H9 (cell line): ENCODE measurements around the gene CCDC134. TPM values are rescaled to one million over a fixed set of nuclear protein-coding genes. Genes with fewer than 3 reads are reported as not detected.

ENCODE experiments used
- DNase-seq: peaks from one replicate; pipeline ENCODE4 v3.0.0-alpha.2; 2017
- H2AFZ ChIP-seq: one replicate; pipeline ENCODE4 v1.6.1; 2013; ENCODE audit warnings: mild to moderate bottlenecking, low read length, control low read depth, moderate library complexity
- H2AK5ac ChIP-seq: 2 replicates; pipeline ENCODE4 v1.6.1; 2013; ENCODE audit warnings: low read length, control low read depth, mixed read lengths; ENCODE audit not compliant: insufficient read length
- H2BK120ac ChIP-seq: one replicate; pipeline ENCODE4 v1.6.1; 2013; ENCODE audit warnings: low read depth, mild to moderate bottlenecking, low read length, control low read depth, inconsistent platforms; ENCODE audit not compliant: poor library complexity, severe bottlenecking
- H2BK12ac ChIP-seq: 2 replicates; pipeline ENCODE4 v1.6.1; 2013; ENCODE audit warnings: low read length, control low read depth, mixed read lengths, low read depth; ENCODE audit not compliant: insufficient read length
- H2BK15ac ChIP-seq: 2 replicates; pipeline ENCODE4 v1.6.1; 2013; ENCODE audit warnings: low read depth, low read length, control low read depth
- H2BK20ac ChIP-seq: one replicate; pipeline ENCODE4 v1.6.1; 2013; ENCODE audit warnings: low read depth, mild to moderate bottlenecking, low read length, control low read depth, inconsistent platforms; ENCODE audit not compliant: poor library complexity, severe bottlenecking
- H2BK5ac ChIP-seq: 2 replicates; pipeline ENCODE4 v1.6.1; 2013; ENCODE audit warnings: low read length, control low read depth, mixed read lengths; ENCODE audit not compliant: insufficient read length
- H3K14ac ChIP-seq: 2 replicates; pipeline ENCODE4 v1.6.1; 2013; ENCODE audit warnings: low read length, control low read depth; ENCODE audit not compliant: insufficient read depth
- H3K18ac ChIP-seq: 2 replicates; pipeline ENCODE4 v1.6.1; 2013; ENCODE audit warnings: low read depth, mild to moderate bottlenecking, mixed read lengths, low read length, control low read depth; ENCODE audit not compliant: insufficient read length
- H3K23ac ChIP-seq: 2 replicates; pipeline ENCODE4 v1.6.1; 2013; ENCODE audit warnings: low read length, control low read depth, mixed read lengths, low read depth; ENCODE audit not compliant: insufficient read length
- H3K23me2 ChIP-seq: 2 replicates; pipeline ENCODE4 v1.6.1; 2013; ENCODE audit warnings: low read depth, mild to moderate bottlenecking, mixed read lengths, low read length, control low read depth; ENCODE audit not compliant: insufficient read length, poor library complexity, severe bottlenecking
- H3K27ac ChIP-seq: 2 replicates; pipeline ENCODE4 v1.5.1; 2013; ENCODE audit warnings: low read length, control low read depth, mixed read lengths, low read depth; ENCODE audit not compliant: insufficient read length
- H3K27me3 ChIP-seq: 2 replicates; pipeline ENCODE4 v1.6.1; 2013; ENCODE audit warnings: low read length, control low read depth, inconsistent platforms; ENCODE audit not compliant: insufficient read depth
- H3K4ac ChIP-seq: 2 replicates; pipeline ENCODE4 v1.6.1; 2013; ENCODE audit warnings: low read depth, mild to moderate bottlenecking, control low read depth, inconsistent platforms, low read length, moderate library complexity
- H3K4me1 ChIP-seq: 2 replicates; pipeline ENCODE4 v1.6.1; 2013; ENCODE audit warnings: low read length, control low read depth, inconsistent platforms; ENCODE audit not compliant: insufficient read depth
- H3K4me2 ChIP-seq: 2 replicates; pipeline ENCODE4 v1.6.1; 2013; ENCODE audit warnings: low read length, control low read depth, mixed read lengths; ENCODE audit not compliant: insufficient read length, insufficient read depth
- H3K56ac ChIP-seq: 2 replicates; pipeline ENCODE4 v1.6.1; 2013; ENCODE audit warnings: low read depth, mild to moderate bottlenecking, mixed read lengths, low read length, control low read depth; ENCODE audit not compliant: insufficient read length
- H3K79me1 ChIP-seq: 2 replicates; pipeline ENCODE4 v1.6.1; 2013; ENCODE audit warnings: low read depth, mild to moderate bottlenecking, moderate library complexity, low read length, control low read depth, inconsistent platforms; ENCODE audit not compliant: insufficient read depth, poor library complexity, severe bottlenecking
- H3K79me2 ChIP-seq: 2 replicates; pipeline ENCODE4 v1.6.1; 2013; ENCODE audit warnings: low read length, control low read depth, inconsistent platforms; ENCODE audit not compliant: insufficient read depth
- H3K9ac ChIP-seq: 2 replicates; pipeline ENCODE4 v1.6.1; 2013; ENCODE audit warnings: low read length, control low read depth, mixed read lengths; ENCODE audit not compliant: insufficient read length; ENCODE audit errors: extremely low read depth
- H3K9me3 ChIP-seq: one replicate; pipeline ENCODE4 v1.6.1; 2013; ENCODE audit warnings: low read depth, low read length, inconsistent platforms; ENCODE audit not compliant: control insufficient read depth
- H3T11ph ChIP-seq: one replicate; pipeline ENCODE4 v1.6.1; 2013; ENCODE audit warnings: mild to moderate bottlenecking, low read length, control low read depth, inconsistent platforms
- H4K20me1 ChIP-seq: one replicate; pipeline ENCODE4 v1.6.1; 2013; ENCODE audit not compliant: control insufficient read depth, insufficient read length, insufficient read depth
- H4K5ac ChIP-seq: 2 replicates; pipeline ENCODE4 v1.6.1; 2013; ENCODE audit warnings: low read depth, mild to moderate bottlenecking, mixed read lengths, low read length, control low read depth; ENCODE audit not compliant: insufficient read length
- H4K8ac ChIP-seq: replicated peaks from 2 replicates; pipeline ENCODE4 v1.6.1; 2013; ENCODE audit warnings: low read length, control low read depth, mixed read lengths, low read depth; ENCODE audit not compliant: insufficient read length
- H4K91ac ChIP-seq: 2 replicates; pipeline ENCODE4 v1.6.1; 2013; ENCODE audit warnings: low read depth, mild to moderate bottlenecking, moderate library complexity, mixed read lengths, low read length, control low read depth; ENCODE audit not compliant: insufficient read length
- H3K27ac Mint-ChIP-seq, 3 experiments: 2 replicates in 2 of 3; 3 replicates in 1 of 3; pipeline ENCODE4 v1.8.0; 2020 to 2021; ENCODE audit warnings: mixed read lengths in 3 of 3, mild to moderate bottlenecking in 1 of 3, moderate library complexity in 1 of 3
- H3K27me3 Mint-ChIP-seq: 2 replicates; pipeline ENCODE4 v1.8.0; 2021; ENCODE audit warnings: low read depth, mild to moderate bottlenecking, moderate library complexity, mixed read lengths
- H3K36me3 Mint-ChIP-seq, 3 experiments: 2 replicates in 2 of 3; 3 replicates in 1 of 3; pipeline ENCODE4 v1.8.0; 2020 to 2021; ENCODE audit warnings: low read depth in 3 of 3, mixed read lengths in 3 of 3; ENCODE audit not compliant: insufficient read depth in 1 of 3
- H3K4me1 Mint-ChIP-seq, 2 experiments: 2 replicates each; pipeline ENCODE4 v1.8.0; 2020; ENCODE audit warnings: mixed read lengths in 2 of 2
- H3K4me3 Mint-ChIP-seq, 2 experiments: 2 replicates in 1 of 2; 3 replicates in 1 of 2; pipeline ENCODE4 v1.8.0; 2020 to 2021; ENCODE audit warnings: mild to moderate bottlenecking in 2 of 2, mixed read lengths in 2 of 2, moderate library complexity in 1 of 2
- H3K9me3 Mint-ChIP-seq, 2 experiments: 2 replicates in 1 of 2; 3 replicates in 1 of 2; pipeline ENCODE4 v1.8.0; 2020; ENCODE audit warnings: mild to moderate bottlenecking in 2 of 2, mixed read lengths in 2 of 2, moderate library complexity in 1 of 2
- CTCF ChIP-seq: fragments of 200-600 bp; sonication (generic); conservative IDR thresholded peaks from 3 replicates; pipeline ENCODE4 v1.8.0; 2021; ENCODE audit warnings: antibody characterized with exemption, mild to moderate bottlenecking
- WGBS: extraction: QIAGEN DNeasy Blood & Tissue Kit; methylation state at CpG from one replicate; pipeline ENCODE4 v1.1.7; 2013; ENCODE audit warnings: missing lambda C conversion rate, low lambda C conversion rate, mixed read lengths; ENCODE audit not compliant: insufficient read length; ENCODE audit errors: extremely low coverage; 5-methylcytosine and 5-hydroxymethylcytosine counted together
- total RNA-seq: library from RNA; stranded (reverse); gene quantifications from 2 replicates; pipeline ENCODE4 v1.2.1, GENCODE V29; 2021

The CCDC134 gene
- total RNA-seq, 1 experiment from 2014 or later: 20.7 TPM

GRCh38 chr22:41863472-41863871, 63.0 kb downstream of the CCDC134 start:
- no CpG with 5 or more reads among the region's 2 CpGs for WGBS
- no peak overlapping the region for H2BK12ac ChIP-seq
- no peak overlapping the region for H2BK15ac ChIP-seq
- no peaks in the 10 kb centered on the region for H3K27me3 Mint-ChIP-seq
- H3K18ac ChIP-seq: no peak overlapping the region
- no peak overlapping the region for H3T11ph ChIP-seq
- no peak overlapping the region; a peak in 1 of 7 replicates for H3K27ac Mint-ChIP-seq
- TF ChIP-seq CTCF: no peak
- H2AFZ ChIP-seq: no peak overlapping the region
- no peak overlapping the region for H3K4me2 ChIP-seq
- H3K9me3 ChIP-seq: no peaks in the 10 kb centered on the region
- H3K9ac ChIP-seq: no peak overlapping the region
- peaks cover 18 to 32% (median 26%) of the 10 kb centered on the region in 3 experiments; a peak in 6 of 7 replicates for H3K36me3 Mint-ChIP-seq
- H2AK5ac ChIP-seq: no peak overlapping the region
- H3K4ac ChIP-seq: no peak overlapping the region
- H3K4me3 Mint-ChIP-seq: no peak overlapping the region
- DNase-seq: no peak
- no peaks in the 10 kb centered on the region for H3K4me1 ChIP-seq
- H4K91ac ChIP-seq: no peak overlapping the region
- H2BK5ac ChIP-seq: no peak overlapping the region
- no peaks in the 10 kb centered on the region for H3K27me3 ChIP-seq
- H2BK20ac ChIP-seq: no peak overlapping the region
- peaks cover 10 to 14% of the 10 kb centered on the region in 2 experiments for H3K4me1 Mint-ChIP-seq
- no peak overlapping the region for H3K27ac ChIP-seq
- H4K5ac ChIP-seq: no peak overlapping the region
- no peaks in the 10 kb centered on the region for H3K9me3 Mint-ChIP-seq
- H3K14ac ChIP-seq: no peak overlapping the region
- peaks cover 12% of the 10 kb centered on the region; the same call in 1 of the 2 replicates for H3K79me2 ChIP-seq
- no peak overlapping the region for H2BK120ac ChIP-seq
- H3K79me1 ChIP-seq: peaks cover 4% of the 10 kb centered on the region
- H3K23ac ChIP-seq: no peak overlapping the region
- H4K8ac ChIP-seq: no peak overlapping the region
- H3K56ac ChIP-seq: no peak overlapping the region
- no peaks in the 10 kb centered on the region for H3K23me2 ChIP-seq
- H4K20me1 ChIP-seq: no peaks in the 10 kb centered on the region
